Gastrocnemius medialis (tissue), 4 donors: ENCODE data around the gene FAM83G. TPM values are rescaled to one million over a fixed set of nuclear protein-coding genes. Genes with fewer than 3 reads are reported as not detected.

ENCODE experiments used
- ATAC-seq, 2 donors: fragments of 150-250 bp; one replicate each; pipeline ENCODE4 v1.9.1; 2016
- DNase-seq, 2 donors: peaks; one replicate each; pipeline ENCODE4 v3.0.0-alpha.2; 2019
- H3K27ac ChIP-seq, 4 donors: fragments of 200-600 bp; sonication (generic); 1 replicate in 1 of 4; 2 replicates in 3 of 4; pipeline ENCODE4 v1.5.1; 2016 to 2018; ENCODE audit warnings: mild to moderate bottlenecking in 2 of 4, moderate library complexity in 1 of 4
- H3K27me3 ChIP-seq, 3 donors: fragments of 200-600 bp; sonication (generic) in 2 of 3; 1 replicate in 1 of 3; 2 replicates in 2 of 3; pipeline versions ENCODE4 v1.5.1 to v1.6.0; 2016 to 2019; ENCODE audit warnings: mild to moderate bottlenecking in 1 of 3, moderate library complexity in 1 of 3
- H3K36me3 ChIP-seq, 2 donors: fragments of 200-600 bp; sonication (generic) in 1 of 2; one replicate each; pipeline ENCODE4 v1.5.1; 2017 to 2018
- H3K4me1 ChIP-seq, 2 donors: fragments of 200-600 bp; sonication (generic) in 1 of 2; one replicate each; pipeline ENCODE4 v1.5.1; 2016 to 2017; ENCODE audit warnings: mild to moderate bottlenecking in 2 of 2
- H3K4me3 ChIP-seq, 4 donors: fragments of 200-600 bp; sonication (generic) in 3 of 4; 1 replicate in 1 of 4; 2 replicates in 3 of 4; pipeline ENCODE4 v1.5.1; 2016 to 2019; ENCODE audit warnings: mild to moderate bottlenecking in 2 of 4
- H3K9me3 ChIP-seq, 3 donors: fragments of 200-600 bp; sonication (generic) in 2 of 3; 1 replicate in 1 of 3; 2 replicates in 2 of 3; pipeline ENCODE4 v1.5.1; 2016 to 2019
- POLR2A ChIP-seq, 2 donors: fragments of 450-650 bp; IDR thresholded peaks; one replicate each; pipeline ENCODE4 v1.6.1; 2017; ENCODE audit warnings: antibody characterized with exemption in 2 of 2, mild to moderate bottlenecking in 2 of 2, moderate library complexity in 2 of 2
- in situ Hi-C, 4 donors: fragments of 200-750 bp; cut with MboI; loops; one replicate each; pipeline versions ENCODE4 v1.15.0 to v1.8.0; 2017; ENCODE audit warnings: low sequenced_read_pairs in 4 of 4
- intact Hi-C: fragments of 100-400 bp; cut with DNase I; formaldehyde crosslinking; loops from one replicate; pipeline ENCODE4 v1.15.1; 2023; ENCODE audit warnings: low total_unique reads
- total RNA-seq, 4 donors: library from RNA; depleted of rRNA; stranded (reverse); fragments of >200 nt; gene quantifications; one replicate each; pipeline versions ENCODE4 v1.1.0 to v1.2.3, GENCODE V29; 2016
- TF ChIP-seq, protein P1 (sequence below), 5 experiments: fragments of 450-650 bp in 3 of 5; fragments of 200-600 bp in 2 of 5; sonication (generic) in 2 of 5; IDR thresholded peaks in 4 of 5; conservative IDR thresholded peaks in 1 of 5; 1 replicate in 4 of 5; 2 replicates in 1 of 5; pipeline ENCODE4 v1.5.1; 2016 to 2019; ENCODE audit warnings: antibody characterized with exemption in 5 of 5, mild to moderate bottlenecking in 3 of 5, moderate library complexity in 3 of 5

FAM83G gene
- total RNA-seq, 4 donors from 2014 or later = 8.2 to 25.6 (median 16.9) TPM

DNA sequence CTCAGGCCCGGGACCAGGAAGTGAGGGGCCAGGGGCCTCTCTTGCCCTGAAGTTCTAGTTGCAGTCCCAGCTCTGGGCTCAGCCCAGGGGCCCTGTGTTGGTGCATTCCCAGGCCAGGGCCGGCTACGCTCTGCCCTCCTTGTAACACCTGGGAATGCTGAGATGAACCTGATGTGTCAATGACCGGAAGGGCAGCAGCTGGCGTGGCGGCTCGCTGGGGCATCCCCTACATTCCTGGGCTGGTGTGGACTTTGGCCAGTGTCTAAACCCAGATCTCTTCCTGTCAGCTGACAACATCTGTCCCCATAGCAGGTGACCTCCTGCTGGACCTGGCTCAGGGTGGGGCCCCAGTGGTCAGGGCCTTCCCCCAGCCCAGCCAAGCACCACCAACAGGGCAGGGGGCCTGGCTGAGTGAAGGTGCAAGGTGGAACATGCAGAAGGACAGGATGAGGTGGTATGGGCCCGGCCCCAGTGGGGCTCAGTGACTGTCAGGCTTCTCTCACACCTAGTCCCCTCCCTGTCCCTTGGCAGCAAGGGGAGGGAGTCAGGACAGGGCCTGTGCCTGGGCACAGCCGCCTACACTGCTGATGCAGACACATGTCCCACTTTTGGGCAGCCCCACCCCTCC lies 15.9 kb downstream of the FAM83G start:
- intact Hi-C loops = no loop called here
- ATAC-seq (no peak), DNase-seq (no peak)

DNA sequence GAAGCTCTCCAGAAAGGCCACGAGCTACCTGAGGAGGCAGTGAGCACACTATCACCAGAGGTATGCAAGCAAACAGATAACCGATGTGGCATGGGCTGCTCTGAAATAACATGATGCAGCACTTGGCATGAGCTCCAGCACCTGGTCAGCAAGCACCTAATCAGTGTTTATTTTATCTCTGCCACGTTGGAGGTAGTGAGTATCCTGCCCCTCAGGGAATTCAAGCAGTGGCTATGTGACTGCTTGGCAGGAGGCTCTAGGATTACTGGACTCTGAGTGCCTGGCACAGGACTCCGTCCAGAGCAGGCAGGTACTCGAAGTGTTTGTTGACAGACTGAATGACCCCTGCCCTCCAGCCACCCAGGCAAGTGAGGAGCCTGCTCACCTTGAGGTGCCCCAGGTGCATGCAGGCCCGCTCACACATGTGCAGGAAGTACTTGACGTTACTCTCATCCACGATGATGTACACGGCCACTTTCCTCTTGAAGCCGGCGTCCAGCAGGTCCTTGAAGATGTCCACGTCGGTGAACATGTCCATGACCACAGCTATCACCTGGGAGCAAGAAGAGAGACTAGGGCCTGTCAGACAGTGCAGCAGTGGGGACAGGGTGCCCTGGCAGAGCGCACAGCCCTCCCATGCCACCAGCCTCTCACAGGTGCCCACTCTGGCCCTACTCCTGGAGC lies 16.6 kb downstream of the FAM83G start:
- no peaks in the 10 kb centered on the region for H3K4me1 ChIP-seq
- no peaks in the 10 kb centered on the region for H3K27me3 ChIP-seq
- H3K36me3 ChIP-seq = no peaks in the 10 kb centered on the region
- ATAC-seq (no peak), DNase-seq (no peak)
- H3K4me3 ChIP-seq = no peak overlapping the region
- TF ChIP-seq, protein P1, sequence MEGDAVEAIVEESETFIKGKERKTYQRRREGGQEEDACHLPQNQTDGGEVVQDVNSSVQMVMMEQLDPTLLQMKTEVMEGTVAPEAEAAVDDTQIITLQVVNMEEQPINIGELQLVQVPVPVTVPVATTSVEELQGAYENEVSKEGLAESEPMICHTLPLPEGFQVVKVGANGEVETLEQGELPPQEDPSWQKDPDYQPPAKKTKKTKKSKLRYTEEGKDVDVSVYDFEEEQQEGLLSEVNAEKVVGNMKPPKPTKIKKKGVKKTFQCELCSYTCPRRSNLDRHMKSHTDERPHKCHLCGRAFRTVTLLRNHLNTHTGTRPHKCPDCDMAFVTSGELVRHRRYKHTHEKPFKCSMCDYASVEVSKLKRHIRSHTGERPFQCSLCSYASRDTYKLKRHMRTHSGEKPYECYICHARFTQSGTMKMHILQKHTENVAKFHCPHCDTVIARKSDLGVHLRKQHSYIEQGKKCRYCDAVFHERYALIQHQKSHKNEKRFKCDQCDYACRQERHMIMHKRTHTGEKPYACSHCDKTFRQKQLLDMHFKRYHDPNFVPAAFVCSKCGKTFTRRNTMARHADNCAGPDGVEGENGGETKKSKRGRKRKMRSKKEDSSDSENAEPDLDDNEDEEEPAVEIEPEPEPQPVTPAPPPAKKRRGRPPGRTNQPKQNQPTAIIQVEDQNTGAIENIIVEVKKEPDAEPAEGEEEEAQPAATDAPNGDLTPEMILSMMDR (IDR thresholded peaks at IDR 0.05 in 4 of 5, conservative IDR thresholded peaks at IDR 0.05 in 1 of 5) = no peak
- no peak for TF ChIP-seq POLR2A (IDR thresholded peaks at IDR 0.05)
- intact Hi-C loops = no loop called here
- H3K27ac ChIP-seq = no peak overlapping the region
- no peaks in the 10 kb centered on the region for H3K9me3 ChIP-seq
- in situ Hi-C loops = no loop called here

More for the DNA sequence above, 15.9 kb downstream of the FAM83G start:
- no peak for TF ChIP-seq POLR2A (IDR thresholded peaks at IDR 0.05)
- TF ChIP-seq, protein P1 (IDR thresholded peaks at IDR 0.05 in 4 of 5, conservative IDR thresholded peaks at IDR 0.05 in 1 of 5) = no peak
- Histone ChIP-seq H3K4me1 (no peaks in the 10 kb centered on the region), H3K9me3 (no peaks in the 10 kb centered on the region), H3K27me3 (no peaks in the 10 kb centered on the region), H3K36me3 (no peaks in the 10 kb centered on the region), H3K4me3 (no peak overlapping the region), H3K27ac (no peak overlapping the region)
- in situ Hi-C loops = no loop called here

DNA sequence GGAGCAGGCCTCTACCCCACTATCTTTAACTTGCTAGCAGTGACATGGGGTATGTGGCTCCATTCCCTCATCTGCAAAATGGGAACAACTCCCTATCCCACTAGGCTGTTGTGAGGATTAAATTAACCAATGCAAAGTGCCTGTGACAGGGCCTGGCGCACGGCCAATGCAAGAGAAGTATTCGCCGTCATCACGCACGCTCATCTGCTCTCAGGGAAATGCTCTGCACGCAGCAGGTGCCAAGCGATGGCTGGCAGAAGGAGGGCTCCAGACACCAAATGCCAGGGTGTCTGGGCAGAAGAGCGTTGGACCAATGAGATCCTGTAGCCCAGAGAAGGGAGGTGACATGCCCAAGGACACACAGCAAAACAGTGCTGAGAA lies 17.3 kb downstream of the FAM83G start:
- ATAC-seq = no peak
- H3K4me3 ChIP-seq = no peak overlapping the region
- in situ Hi-C loops (no loop called here), intact Hi-C loops (no loop called here)
- no peaks in the 10 kb centered on the region for H3K36me3 ChIP-seq
- no peaks in the 10 kb centered on the region for H3K27me3 ChIP-seq
- TF ChIP-seq, protein P1 (IDR thresholded peaks at IDR 0.05 in 4 of 5, conservative IDR thresholded peaks at IDR 0.05 in 1 of 5) = no peak
- TF ChIP-seq POLR2A (IDR thresholded peaks at IDR 0.05) = no peak
- H3K4me1 ChIP-seq = no peaks in the 10 kb centered on the region
- no peak overlapping the region for H3K27ac ChIP-seq
- H3K9me3 ChIP-seq = no peaks in the 10 kb centered on the region
- no peak for DNase-seq

DNA sequence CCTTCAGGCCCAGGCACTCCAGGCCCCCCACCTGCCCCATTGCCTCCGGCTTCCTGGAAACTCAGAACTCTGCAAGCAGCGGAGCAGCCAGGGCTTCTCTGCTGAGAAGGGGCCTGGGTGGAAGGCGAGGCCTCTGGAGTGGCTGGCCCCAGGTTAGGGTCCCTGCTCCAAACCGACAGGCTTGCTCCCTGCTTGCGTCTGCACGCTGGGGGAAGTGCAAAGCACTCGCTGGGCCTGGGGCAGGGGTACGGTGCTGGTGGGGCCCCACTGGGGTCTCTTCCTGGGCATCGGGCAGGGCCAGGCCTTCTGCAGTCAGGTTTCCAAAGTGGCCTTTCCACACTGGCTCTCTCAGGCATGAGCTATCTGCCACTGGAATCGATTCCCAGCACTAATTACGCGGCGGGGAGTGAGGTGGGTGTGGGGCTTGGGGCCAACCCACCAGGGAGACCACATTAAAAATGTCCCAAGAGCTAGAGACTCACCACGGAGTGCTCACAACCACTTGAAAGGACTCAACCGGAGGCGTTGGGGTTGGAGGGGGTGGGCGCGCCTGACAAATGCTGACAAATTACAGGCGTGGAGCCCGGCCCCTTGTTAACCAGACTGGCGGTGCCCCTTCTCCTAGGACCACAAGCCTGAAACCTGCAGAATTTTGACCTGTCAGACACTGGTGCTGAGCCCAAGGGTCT lies 17.9 kb downstream of the FAM83G start:
- ATAC-seq (no peak), DNase-seq (no peak)
- H3K4me1 ChIP-seq = no peaks in the 10 kb centered on the region
- TF ChIP-seq, protein P1 (IDR thresholded peaks at IDR 0.05 in 4 of 5, conservative IDR thresholded peaks at IDR 0.05 in 1 of 5) = no peak
- TF ChIP-seq POLR2A (IDR thresholded peaks at IDR 0.05) = no peak
- H3K4me3 ChIP-seq = no peak overlapping the region
- in situ Hi-C loops (no loop called here), intact Hi-C loops (no loop called here)
- H3K9me3 ChIP-seq = no peaks in the 10 kb centered on the region
- H3K27ac ChIP-seq = no peak overlapping the region
- no peaks in the 10 kb centered on the region for H3K36me3 ChIP-seq
- no peaks in the 10 kb centered on the region for H3K27me3 ChIP-seq
